Lower leg skin (tissue), 3 donors: ENCODE measurements around the gene TANGO6.

Experiments used
- POLR2A ChIP-seq, 2 donors: fragments of 450-650 bp; IDR thresholded peaks; one replicate each; pipeline ENCODE4 v1.6.1; 2016 to 2017; ENCODE audit warnings: antibody characterized with exemption in 2 of 2, mild to moderate bottlenecking in 1 of 2, moderate library complexity in 1 of 2
- TF ChIP-seq, protein P1 (sequence below), 3 donors: fragments of 450-650 bp; IDR thresholded peaks; one replicate each; pipeline ENCODE4 v1.5.1; 2016; ENCODE audit warnings: antibody characterized with exemption in 3 of 3, mild to moderate bottlenecking in 3 of 3, moderate library complexity in 2 of 3

- TF ChIP-seq POLR2A (IDR thresholded peaks at IDR 0.05): no peak
- TF ChIP-seq, protein P1, sequence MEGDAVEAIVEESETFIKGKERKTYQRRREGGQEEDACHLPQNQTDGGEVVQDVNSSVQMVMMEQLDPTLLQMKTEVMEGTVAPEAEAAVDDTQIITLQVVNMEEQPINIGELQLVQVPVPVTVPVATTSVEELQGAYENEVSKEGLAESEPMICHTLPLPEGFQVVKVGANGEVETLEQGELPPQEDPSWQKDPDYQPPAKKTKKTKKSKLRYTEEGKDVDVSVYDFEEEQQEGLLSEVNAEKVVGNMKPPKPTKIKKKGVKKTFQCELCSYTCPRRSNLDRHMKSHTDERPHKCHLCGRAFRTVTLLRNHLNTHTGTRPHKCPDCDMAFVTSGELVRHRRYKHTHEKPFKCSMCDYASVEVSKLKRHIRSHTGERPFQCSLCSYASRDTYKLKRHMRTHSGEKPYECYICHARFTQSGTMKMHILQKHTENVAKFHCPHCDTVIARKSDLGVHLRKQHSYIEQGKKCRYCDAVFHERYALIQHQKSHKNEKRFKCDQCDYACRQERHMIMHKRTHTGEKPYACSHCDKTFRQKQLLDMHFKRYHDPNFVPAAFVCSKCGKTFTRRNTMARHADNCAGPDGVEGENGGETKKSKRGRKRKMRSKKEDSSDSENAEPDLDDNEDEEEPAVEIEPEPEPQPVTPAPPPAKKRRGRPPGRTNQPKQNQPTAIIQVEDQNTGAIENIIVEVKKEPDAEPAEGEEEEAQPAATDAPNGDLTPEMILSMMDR (IDR thresholded peaks at IDR 0.05): no peak
Observed at GRCh38 chr16:68857479-68857878, 14.1 kb downstream of the TANGO6 start.
